SK-N-SH treated with all-trans-retinoic acid at 6 μM for 48 hours (cell line): ENCODE measurements around the gene SCARB2.
A peak's percentile ranks its signal among the peaks of the same experiment; 100 is the strongest.

Experiments
- ATAC-seq: fragments of 200-7000 bp; cut with Tn5 transposase; 3 replicates; pipeline ENCODE4 v1.9.1; 2020; ENCODE audit warnings: mild to moderate bottlenecking, moderate library complexity
- ARNTL ChIP-seq: fragments of 450-650 bp; formaldehyde crosslinking; IDR thresholded peaks from 2 replicates; pipeline ENCODE4 v1.5.0; 2020; ENCODE audit warnings: low read depth, mild to moderate bottlenecking, moderate library complexity, borderline replicate concordance
- ESRRG ChIP-seq: fragments of 250-450 bp; sonication (Bioruptor Pico); IDR thresholded peaks from 2 replicates; pipeline ENCODE4 v1.6.1; 2021; ENCODE audit warnings: mild to moderate bottlenecking
- ISL1 ChIP-seq: fragments of 250-450 bp; sonication (Bioruptor Pico); IDR thresholded peaks from 2 replicates; pipeline ENCODE4 v2.1.2; 2022; ENCODE audit warnings: mild to moderate bottlenecking, moderate library complexity
- OSR1 ChIP-seq: fragments of 250-450 bp; sonication (Bioruptor Pico); IDR thresholded peaks from 2 replicates; pipeline ENCODE4 v1.8.0; 2022; ENCODE audit warnings: moderate library complexity, mild to moderate bottlenecking, inconsistent platforms
- PPARA ChIP-seq: fragments of 250-450 bp; sonication (Bioruptor Pico); IDR thresholded peaks from 2 replicates; pipeline ENCODE4 v1.5.0; 2020; ENCODE audit warnings: mild to moderate bottlenecking, borderline replicate concordance
- RARB ChIP-seq: fragments of 250-450 bp; sonication (Bioruptor Pico); IDR thresholded peaks from 2 replicates; pipeline ENCODE4 v1.8.0; 2021; ENCODE audit warnings: mild to moderate bottlenecking, moderate library complexity
- SNAI2 ChIP-seq: fragments of 250-450 bp; sonication (Bioruptor Pico); IDR thresholded peaks from 2 replicates; pipeline ENCODE4 v1.5.0; 2020; ENCODE audit warnings: mild to moderate bottlenecking, moderate library complexity
- TCF4 ChIP-seq: fragments of 250-450 bp; sonication (Bioruptor Pico); IDR thresholded peaks from 2 replicates; pipeline ENCODE4 v1.8.0; 2021; ENCODE audit warnings: mild to moderate bottlenecking, moderate library complexity, borderline replicate concordance
- TOX ChIP-seq: fragments of 250-450 bp; sonication (Bioruptor Pico); IDR thresholded peaks from 2 replicates; pipeline ENCODE4 v1.8.0; 2021; ENCODE audit warnings: mild to moderate bottlenecking, moderate library complexity, borderline replicate concordance
- ZFP3 ChIP-seq: fragments of 250-450 bp; sonication (Bioruptor Pico); IDR thresholded peaks from 2 replicates; pipeline ENCODE4 v1.5.0; 2020; ENCODE audit warnings: mild to moderate bottlenecking, moderate library complexity
- ZFP30 ChIP-seq: fragments of 450-650 bp; formaldehyde crosslinking; IDR thresholded peaks from 2 replicates; pipeline ENCODE4 v1.5.0; 2022; ENCODE audit warnings: mild to moderate bottlenecking, moderate library complexity
- ZNF565 ChIP-seq: fragments of 450-650 bp; formaldehyde crosslinking; conservative IDR thresholded peaks from 2 replicates; pipeline ENCODE4 v1.5.0; 2020; ENCODE audit warnings: low read depth, mild to moderate bottlenecking, moderate library complexity
- ZNF70 ChIP-seq: fragments of 450-650 bp; formaldehyde crosslinking; IDR thresholded peaks from 2 replicates; pipeline ENCODE4 v1.5.0; 2020; ENCODE audit warnings: mild to moderate bottlenecking, moderate library complexity
- ZNF8 ChIP-seq: fragments of 450-650 bp; formaldehyde crosslinking; IDR thresholded peaks from 2 replicates; pipeline ENCODE4 v1.5.0; 2020; ENCODE audit warnings: mild to moderate bottlenecking, moderate library complexity
- TF ChIP-seq, protein P1 (sequence below): fragments of 250-450 bp; sonication (Bioruptor Pico); IDR thresholded peaks from 2 replicates; pipeline ENCODE4 v1.8.0; 2020; ENCODE audit warnings: mild to moderate bottlenecking, moderate library complexity, borderline replicate concordance
- TF ChIP-seq, protein P2 (sequence below): fragments of 250-450 bp; sonication (Bioruptor Pico); IDR thresholded peaks from 2 replicates; pipeline ENCODE4 v1.5.0; 2020; ENCODE audit warnings: mild to moderate bottlenecking, moderate library complexity
- TF ChIP-seq, protein P3 (sequence below): fragments of 250-450 bp; sonication (Bioruptor Pico); IDR thresholded peaks from 2 replicates; pipeline ENCODE4 v1.8.0; 2021; ENCODE audit warnings: low read depth, mild to moderate bottlenecking, moderate library complexity, borderline replicate concordance

SCARB2 gene

DNA sequence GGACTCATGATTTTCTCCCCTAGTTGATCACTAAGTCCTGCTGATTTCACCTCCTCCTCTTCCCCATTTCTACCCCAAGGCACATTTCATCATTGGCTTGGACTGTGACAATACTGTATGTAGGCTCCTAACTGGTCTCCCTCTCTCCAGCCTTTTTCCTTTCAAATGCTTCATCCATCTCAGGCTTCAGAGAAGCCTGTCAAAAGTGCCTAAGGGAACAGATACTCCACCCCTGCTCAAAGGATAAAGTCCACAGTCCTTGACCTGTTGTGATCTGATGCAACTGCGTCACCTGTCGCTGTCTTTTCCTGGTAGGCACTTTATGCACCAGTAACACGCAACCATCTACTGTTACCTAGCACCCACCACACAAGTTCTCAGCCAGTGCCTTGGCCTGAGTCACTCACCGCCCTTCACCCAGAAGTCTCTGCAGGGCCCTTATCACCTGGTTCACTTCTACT, 12.8 kb downstream of the SCARB2 start:
- ATAC-seq = no peak
- TF ChIP-seq PPARA (CRISPR knock-in tag) (no peak), ESRRG (CRISPR knock-in tag) (no peak)
- TF ChIP-seq, protein P1, sequence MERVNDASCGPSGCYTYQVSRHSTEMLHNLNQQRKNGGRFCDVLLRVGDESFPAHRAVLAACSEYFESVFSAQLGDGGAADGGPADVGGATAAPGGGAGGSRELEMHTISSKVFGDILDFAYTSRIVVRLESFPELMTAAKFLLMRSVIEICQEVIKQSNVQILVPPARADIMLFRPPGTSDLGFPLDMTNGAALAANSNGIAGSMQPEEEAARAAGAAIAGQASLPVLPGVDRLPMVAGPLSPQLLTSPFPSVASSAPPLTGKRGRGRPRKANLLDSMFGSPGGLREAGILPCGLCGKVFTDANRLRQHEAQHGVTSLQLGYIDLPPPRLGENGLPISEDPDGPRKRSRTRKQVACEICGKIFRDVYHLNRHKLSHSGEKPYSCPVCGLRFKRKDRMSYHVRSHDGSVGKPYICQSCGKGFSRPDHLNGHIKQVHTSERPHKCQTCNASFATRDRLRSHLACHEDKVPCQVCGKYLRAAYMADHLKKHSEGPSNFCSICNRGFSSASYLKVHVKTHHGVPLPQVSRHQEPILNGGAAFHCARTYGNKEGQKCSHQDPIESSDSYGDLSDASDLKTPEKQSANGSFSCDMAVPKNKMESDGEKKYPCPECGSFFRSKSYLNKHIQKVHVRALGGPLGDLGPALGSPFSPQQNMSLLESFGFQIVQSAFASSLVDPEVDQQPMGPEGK = no peak
- TF ChIP-seq, all 23 proteins: peak for 0

DNA sequence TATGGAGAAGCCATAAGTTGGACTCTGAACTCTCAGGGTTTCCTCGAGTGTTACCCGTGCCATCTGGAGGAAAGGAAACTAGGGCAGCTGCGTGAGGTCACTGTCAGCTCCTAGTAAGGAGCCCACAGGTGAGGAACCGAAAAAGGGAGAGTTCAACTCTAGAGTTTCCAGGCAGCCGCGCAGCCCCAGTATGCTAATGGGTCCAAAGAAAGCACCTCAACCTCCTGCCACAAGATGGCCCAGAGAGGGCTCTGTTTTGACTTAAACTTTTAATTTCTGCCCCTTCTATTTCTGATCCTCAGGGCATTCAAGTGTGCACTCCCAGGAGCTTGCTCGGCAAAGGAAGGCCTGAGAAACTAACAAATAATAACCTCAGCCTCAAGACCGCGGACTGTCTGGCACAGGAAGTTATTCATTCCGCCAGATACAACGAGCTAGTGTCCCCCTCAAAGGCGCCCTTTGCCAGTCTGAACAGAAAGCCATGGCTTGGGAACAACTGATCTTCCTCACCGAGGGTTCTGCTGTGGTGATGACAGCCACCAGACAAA, 13.9 kb downstream of the SCARB2 start:
- ATAC-seq = no peak

DNA sequence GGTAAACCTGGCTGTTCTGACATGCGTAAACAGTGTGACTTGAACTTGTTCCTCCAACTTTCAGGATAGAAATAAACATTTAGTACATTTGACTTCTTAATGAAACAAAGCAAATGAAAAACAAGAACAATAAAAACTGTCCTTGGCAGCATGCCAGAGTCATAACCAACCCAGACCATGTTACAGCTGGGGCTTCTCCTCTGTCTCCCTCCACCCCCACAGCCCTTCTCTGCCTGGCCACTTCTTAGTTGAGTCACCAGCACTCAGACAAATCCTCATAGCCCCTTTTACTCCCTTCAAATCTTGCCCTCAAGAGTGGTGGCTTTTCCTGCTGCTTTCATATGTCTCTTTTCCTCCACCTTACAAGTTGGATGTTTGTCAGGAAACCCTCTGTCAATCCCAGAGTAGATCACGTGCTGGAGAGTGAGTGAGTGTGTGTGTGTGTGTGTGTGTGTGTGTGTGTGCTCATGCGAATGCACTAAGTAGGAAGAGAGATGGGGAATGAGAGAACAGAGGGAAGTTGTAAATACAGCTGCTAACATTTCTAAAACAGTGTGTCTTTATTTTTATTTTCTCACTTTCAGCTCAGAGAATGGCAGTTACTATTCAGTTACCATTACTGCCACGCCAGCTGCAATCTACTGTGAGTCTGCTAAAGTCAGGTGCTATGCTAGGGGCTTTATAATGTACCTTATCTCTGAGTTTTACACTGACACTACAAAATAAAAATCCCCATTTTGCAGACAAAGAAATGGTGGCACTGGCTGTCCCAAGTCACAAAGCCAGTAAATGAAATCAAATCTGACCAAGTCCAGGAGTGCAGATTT, 15.0 kb downstream of the SCARB2 start:
- peak; percentile 92 for ATAC-seq
- no peak for TF ChIP-seq TCF4 (CRISPR knock-in tag)
- 0 out of 2 replicates have a peak, but pooled peaks have one; percentile 9 for TF ChIP-seq ZNF565 (CRISPR knock-in tag)
- TF ChIP-seq ISL1 (CRISPR knock-in tag) = 0 out of 2 replicates have a peak, but pooled peaks have one; percentile 42

More for the DNA sequence above, 13.9 kb downstream of the SCARB2 start:
- TF ChIP-seq PPARA (CRISPR knock-in tag) (no peak), ZNF70 (CRISPR knock-in tag) (no peak), ZFP30 (CRISPR knock-in tag) (no peak), RARB (no peak), ZNF8 (no peak), TCF4 (CRISPR knock-in tag) (no peak), ZFP3 (CRISPR knock-in tag) (no peak)
- TF ChIP-seq, protein P2, sequence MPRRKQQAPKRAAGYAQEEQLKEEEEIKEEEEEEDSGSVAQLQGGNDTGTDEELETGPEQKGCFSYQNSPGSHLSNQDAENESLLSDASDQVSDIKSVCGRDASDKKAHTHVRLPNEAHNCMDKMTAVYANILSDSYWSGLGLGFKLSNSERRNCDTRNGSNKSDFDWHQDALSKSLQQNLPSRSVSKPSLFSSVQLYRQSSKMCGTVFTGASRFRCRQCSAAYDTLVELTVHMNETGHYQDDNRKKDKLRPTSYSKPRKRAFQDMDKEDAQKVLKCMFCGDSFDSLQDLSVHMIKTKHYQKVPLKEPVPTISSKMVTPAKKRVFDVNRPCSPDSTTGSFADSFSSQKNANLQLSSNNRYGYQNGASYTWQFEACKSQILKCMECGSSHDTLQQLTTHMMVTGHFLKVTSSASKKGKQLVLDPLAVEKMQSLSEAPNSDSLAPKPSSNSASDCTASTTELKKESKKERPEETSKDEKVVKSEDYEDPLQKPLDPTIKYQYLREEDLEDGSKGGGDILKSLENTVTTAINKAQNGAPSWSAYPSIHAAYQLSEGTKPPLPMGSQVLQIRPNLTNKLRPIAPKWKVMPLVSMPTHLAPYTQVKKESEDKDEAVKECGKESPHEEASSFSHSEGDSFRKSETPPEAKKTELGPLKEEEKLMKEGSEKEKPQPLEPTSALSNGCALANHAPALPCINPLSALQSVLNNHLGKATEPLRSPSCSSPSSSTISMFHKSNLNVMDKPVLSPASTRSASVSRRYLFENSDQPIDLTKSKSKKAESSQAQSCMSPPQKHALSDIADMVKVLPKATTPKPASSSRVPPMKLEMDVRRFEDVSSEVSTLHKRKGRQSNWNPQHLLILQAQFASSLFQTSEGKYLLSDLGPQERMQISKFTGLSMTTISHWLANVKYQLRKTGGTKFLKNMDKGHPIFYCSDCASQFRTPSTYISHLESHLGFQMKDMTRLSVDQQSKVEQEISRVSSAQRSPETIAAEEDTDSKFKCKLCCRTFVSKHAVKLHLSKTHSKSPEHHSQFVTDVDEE (CRISPR knock-in tag) = no peak
- TF ChIP-seq, protein P3, sequence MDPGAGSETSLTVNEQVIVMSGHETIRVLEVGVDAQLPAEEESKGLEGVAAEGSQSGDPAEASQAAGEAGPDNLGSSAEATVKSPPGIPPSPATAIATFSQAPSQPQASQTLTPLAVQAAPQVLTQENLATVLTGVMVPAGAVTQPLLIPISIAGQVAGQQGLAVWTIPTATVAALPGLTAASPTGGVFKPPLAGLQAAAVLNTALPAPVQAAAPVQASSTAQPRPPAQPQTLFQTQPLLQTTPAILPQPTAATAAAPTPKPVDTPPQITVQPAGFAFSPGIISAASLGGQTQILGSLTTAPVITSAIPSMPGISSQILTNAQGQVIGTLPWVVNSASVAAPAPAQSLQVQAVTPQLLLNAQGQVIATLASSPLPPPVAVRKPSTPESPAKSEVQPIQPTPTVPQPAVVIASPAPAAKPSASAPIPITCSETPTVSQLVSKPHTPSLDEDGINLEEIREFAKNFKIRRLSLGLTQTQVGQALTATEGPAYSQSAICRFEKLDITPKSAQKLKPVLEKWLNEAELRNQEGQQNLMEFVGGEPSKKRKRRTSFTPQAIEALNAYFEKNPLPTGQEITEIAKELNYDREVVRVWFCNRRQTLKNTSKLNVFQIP (CRISPR knock-in tag) = no peak

DNA sequence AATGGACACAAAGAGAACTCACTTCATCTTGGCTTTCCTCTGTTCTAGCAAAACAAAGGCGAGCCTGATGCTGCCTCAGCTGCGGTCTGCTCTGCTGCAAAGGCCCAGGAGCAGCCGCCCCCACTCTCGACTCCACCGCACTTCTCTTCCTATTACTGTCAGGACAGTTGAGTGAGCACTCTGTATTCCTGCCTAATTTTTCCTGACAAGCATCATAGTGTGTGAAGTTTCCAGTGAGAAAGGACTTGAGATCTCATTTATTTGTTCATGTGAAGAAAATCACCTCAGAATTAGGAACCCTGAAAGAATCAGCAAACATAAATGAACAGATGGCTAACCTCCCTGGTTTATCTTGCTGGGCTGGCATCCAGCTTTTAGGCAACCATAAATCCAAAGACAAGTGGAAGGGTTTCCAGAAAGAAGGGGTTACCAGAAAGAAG, 15.6 kb downstream of the SCARB2 start:
- TF ChIP-seq ESRRG (CRISPR knock-in tag) (0 out of 2 replicates have a peak, but pooled peaks have one; percentile 26), ISL1 (CRISPR knock-in tag) (peak; percentile 60), TCF4 (CRISPR knock-in tag) (peak; percentile 65), SNAI2 (CRISPR knock-in tag) (peak; percentile 76; the same call in 1 of the 2 replicates), ZNF70 (CRISPR knock-in tag) (0 out of 2 replicates have a peak, but pooled peaks have one; percentile 42), ARNTL (CRISPR knock-in tag) (no peak), OSR1 (CRISPR knock-in tag) (no peak), TOX (CRISPR knock-in tag) (no peak)
- TF ChIP-seq, protein P1 = no peak
- TF ChIP-seq, protein P2 (CRISPR knock-in tag) = peak; percentile 72; the same call in 1 of the 2 replicates
- peak; percentile 83 for ATAC-seq
